ENCODE results near the gene FGFR3.

The FGFR3 gene

GRCh38 chr4:1770791-1771231 lies 22.3 kb upstream of the FGFR3 start:
- no peak for DNase-seq

GRCh38 chr4:1771555-1772305 lies 21.4 kb upstream of the FGFR3 start:
- DNase-seq, result no peak

- no peak for DNase-seq
Measured at GRCh38 chr4:1772853-1773538, 20.1 kb upstream of the FGFR3 start.

GRCh38 chr4:1773754-1774153 lies 19.3 kb upstream of the FGFR3 start:
- no peak for DNase-seq

- DNase-seq, result no peak
Measured at GRCh38 chr4:1775731-1776500, 17.2 kb upstream of the FGFR3 start.

GRCh38 chr4:1776521-1777161 lies 16.5 kb upstream of the FGFR3 start:
- no peak for DNase-seq

DNA sequence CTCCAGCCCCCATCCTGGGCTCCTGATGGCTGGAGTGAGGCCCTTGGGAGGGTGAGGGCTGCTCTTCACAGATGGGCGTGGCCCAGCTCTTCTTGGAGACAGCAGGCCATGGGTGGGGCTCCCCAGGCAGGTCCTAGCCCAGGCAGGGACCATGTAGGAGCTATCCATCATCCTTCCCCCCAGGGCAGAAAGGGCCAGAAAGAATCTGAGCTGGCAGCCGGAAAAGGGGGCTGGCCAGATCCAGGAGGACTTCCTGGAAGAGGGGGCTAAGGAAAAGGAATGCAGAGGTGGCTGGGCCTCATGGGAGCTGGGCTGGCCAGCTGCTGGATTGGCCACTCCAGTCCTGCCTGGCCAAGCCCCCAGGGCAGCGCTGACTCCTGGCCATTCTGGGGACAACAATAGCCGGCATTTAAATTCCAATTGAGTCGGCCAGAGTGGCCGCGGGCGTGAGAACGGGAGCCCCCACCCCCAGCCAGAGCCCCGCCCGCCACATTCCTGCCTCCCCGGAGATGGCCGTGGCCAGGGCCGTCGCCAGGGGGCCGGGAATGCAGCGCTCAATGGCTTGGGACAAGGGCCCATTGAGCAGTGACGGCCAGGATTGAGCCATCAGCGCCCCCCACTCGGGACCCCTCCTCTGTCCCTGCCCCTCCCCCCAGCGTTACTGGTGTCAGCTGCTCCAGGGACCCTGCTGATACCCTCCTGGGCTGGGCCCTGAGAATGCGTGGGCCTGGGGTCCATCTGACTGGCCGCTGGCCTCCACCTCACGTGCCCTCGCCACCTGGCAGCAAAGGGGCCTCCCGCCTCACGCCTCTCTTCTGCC lies 15.1 kb upstream of the FGFR3 start:
- no peak for DNase-seq

DNA sequence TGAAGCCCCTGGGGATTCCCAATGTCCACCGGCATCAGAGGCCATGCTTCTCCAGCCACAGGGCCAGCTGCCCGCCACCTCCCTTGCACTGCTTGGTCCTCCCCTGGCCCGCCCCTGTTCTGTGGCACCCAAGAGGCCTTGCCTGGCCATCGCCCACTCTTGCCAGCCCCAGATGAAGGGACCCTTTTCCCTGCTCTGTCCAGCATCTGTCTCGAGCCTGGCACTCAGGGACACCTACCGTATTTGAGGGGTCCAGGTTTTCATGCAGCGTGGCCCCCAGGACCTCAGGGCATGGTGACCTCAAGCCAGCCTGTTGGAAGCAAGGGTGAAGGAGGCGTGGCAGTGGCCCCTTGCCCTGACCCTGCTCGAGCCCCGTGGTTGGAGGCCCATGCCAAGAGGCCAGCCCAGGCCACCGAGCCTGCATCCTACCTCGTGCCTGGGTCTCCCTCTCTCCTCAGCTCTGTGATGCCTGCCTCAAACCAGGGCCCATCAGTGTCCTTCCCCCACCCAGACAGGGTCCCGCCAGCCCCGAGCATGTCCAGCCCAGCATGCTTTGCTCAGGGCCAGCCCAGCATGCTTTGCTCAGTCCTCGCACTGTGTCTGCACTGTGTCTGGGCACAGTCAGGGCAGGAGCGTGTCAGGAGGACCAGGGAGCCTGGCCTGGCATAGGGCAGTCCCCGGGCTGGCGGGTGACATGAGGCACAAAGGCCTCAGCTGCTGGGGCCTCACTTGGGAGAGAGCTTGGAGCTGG lies 14.3 kb upstream of the FGFR3 start:
- DNase-seq, result no peak

GRCh38 chr4:1779588-1780382 lies 13.3 kb upstream of the FGFR3 start:
- DNase-seq, result no peak

GRCh38 chr4:1780435-1780834 lies 12.7 kb upstream of the FGFR3 start:
- no peak for DNase-seq

- no peak for DNase-seq
Measured at GRCh38 chr4:1783015-1783414, 10.1 kb upstream of the FGFR3 start.

DNA sequence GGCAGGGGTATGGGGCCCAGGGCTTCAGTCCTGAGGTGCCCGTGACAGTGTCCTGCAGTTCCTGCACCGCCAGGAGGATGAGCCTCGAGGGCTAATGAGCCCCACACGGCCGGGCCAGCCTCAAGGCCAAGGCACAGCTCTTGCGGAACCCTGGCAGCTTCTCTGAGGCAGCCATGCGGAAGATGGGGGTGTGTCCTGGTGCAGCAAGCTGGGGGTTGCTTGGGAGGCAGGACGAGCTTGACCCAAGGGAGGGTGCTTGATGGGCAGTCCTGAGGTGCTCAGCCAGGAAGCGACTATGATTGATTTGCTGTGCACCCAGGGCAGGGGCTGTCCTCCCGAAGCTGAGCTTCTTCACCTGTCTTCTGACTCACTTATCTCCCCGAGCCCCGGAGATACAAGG lies 9.1 kb upstream of the FGFR3 start:
- DNase-seq, result no peak

DNA sequence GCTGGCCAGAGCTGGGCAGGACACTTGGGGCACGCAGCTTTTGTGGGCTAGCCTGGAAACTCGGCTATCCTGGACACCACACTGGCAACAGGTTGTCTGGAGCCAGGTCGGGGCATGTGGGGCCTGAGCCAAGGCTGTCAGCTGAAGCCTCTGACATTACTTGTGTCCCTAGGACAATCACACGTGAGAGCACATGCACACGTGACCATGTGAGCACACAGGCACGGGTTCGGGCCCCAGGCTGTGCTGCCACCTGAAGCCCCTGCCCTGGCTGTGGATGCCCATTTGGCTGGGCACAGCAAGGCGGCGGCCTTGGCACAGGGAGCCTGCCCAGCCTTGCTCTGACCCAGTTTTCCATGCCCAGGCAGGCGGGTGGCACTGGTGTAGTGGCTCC lies 8.7 kb upstream of the FGFR3 start:
- DNase-seq, result no peak

GRCh38 chr4:1784789-1785591 lies 8.1 kb upstream of the FGFR3 start:
- DNase-seq, result no peak

DNA sequence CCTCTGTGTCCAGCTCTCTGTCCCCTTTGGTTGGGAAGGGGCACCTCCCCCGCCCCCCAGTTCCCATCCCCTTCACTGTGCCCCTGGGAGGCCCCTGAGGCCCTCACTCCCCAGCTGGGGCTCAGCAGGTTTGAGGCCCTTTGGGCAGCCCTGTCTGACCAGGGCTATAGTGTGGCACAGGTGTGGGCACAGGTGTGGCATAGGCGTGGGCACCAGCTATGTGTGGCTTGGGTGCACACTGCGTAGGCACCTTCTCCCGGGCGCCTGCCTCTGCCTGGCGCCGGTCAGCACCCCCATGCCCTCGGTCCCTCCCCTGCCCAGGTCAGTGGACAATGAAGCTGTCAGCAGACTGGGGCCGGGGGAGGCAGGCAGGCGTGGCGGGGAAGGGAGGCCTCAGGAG lies 7.5 kb upstream of the FGFR3 start:
- no peak for DNase-seq

DNA sequence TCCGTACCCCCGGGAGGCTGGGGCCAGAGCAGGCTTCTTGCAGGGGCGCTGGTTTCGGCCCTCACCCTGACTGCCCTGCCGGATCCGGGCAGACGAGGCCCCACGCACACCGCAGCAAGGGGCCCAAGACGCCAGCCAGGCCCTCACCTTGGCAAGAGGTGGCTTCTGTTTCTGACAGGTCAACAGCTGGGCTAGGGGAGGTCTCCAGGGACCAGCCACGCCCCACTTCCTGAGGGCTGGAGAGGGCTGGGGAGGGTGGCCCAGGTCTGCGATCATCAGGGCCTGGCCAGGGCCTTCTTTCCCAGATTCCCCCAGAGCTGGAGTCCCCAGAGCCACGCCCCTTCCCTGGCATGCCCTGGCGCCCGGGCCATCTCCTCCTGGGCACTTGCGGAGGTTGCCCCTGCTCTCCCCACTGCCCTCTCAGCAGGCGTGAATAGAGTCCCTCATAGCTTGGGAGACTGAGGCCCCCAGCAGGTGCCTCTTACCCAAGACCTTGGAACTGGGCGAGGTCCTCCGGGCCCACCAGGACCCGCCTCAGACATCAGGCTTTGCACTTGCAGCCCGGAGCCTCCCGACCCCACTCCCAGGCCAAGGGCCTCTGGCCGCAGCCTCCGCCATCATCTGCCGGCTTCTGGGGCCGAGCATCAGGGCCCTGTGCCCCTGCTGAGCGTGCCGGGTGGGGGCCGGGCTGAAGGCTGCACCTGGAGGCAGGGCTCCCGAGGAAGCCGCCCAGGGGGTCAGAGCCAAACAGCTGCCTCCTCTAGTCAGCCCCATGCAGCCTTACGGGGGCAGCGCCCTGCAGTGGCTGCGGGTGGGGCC lies 6.3 kb upstream of the FGFR3 start:
- DNase-seq, result no peak

- no peak for DNase-seq
Measured at GRCh38 chr4:1787411-1788077, 5.5 kb upstream of the FGFR3 start.

GRCh38 chr4:1788254-1788973 lies 4.7 kb upstream of the FGFR3 start:
- DNase-seq, result no peak

Data from SHP77 treated with DMSO at 0.1 percent for 48 hours (cell line).